ENCODE results near the gene SCRN2. TPM values are rescaled to one million over a fixed set of nuclear protein-coding genes. Genes with fewer than 3 reads are reported as not detected.
A peak's percentile ranks its signal among the peaks of the same experiment; 100 is the strongest.

Gene SCRN2
- total and polyA plus RNA-seq, 2 of the 8 experiments (the other 6 are each of a cell fraction or from before 2014, with no cell fraction given) = 24.4 to 42.3 TPM

DNA sequence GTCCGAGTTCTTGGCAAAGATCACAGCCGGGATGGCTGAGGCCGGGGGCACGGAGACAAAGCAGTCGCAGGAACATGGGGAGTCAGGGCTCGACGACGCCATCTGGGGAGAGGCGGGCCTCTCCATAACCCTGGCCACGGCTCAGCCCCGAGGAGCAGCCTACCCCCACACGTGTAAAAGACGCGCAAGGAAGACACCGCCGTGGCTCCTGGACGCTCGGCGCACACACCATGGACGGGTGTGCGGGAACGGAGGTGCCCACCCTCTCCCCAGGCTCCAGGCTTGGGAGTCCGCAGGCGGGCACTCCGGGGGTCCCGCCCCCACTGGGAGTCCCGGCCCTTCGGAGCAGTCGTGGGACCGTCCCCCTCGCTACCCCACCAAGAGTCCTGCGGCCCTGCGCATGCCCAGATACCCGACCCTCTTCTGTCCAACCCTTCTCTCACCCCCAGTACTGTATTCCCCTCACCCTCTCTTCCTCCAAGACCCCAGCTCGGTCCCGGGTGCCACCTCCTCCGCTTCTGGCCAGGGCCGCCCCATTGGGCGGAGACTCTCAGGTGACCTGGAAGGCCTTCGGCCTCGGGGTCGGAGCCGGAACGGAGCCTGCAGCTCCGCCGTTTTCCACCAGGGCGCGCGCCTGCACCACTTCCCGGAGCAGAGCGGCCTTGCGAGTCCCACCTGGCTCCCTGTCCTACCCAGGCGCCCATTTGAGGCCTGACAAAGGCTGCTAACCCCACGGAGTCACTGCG lies at the start of gene SCRN2 (continued):
- TF ChIP-seq NANOG (IDR thresholded peaks at IDR 0.05; ENCODE audit: insufficient read depth, low read depth, low read length, poor library complexity, severe bottlenecking) (no peak), TBP (IDR thresholded peaks at IDR 0.05; ENCODE audit: low read depth, low read length) (peak; percentile 57; the same call in 1 of the 2 replicates), GTF2F1 (IDR thresholded peaks at IDR 0.05; ENCODE audit: borderline replicate concordance, low read depth, low read length) (no peak), YY1 (IDR thresholded peaks at IDR 0.05; ENCODE audit: low read depth, low read length) (peak; percentile 37; the same call in 1 of the 2 replicates), SP4 (IDR thresholded peaks at IDR 0.05; ENCODE audit: low read length) (peak; percentile 74), CHD1 (IDR thresholded peaks at IDR 0.05; ENCODE audit: low read depth, low read length) (no peak)
- TF ChIP-seq, protein P1, sequence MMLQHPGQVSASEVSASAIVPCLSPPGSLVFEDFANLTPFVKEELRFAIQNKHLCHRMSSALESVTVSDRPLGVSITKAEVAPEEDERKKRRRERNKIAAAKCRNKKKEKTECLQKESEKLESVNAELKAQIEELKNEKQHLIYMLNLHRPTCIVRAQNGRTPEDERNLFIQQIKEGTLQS (IDR thresholded peaks at IDR 0.05; ENCODE audit: insufficient read depth, low read depth, low read length) = 0 out of 2 replicates have a peak, but pooled peaks have one; percentile 29
- TF ChIP-seq, protein P2, sequence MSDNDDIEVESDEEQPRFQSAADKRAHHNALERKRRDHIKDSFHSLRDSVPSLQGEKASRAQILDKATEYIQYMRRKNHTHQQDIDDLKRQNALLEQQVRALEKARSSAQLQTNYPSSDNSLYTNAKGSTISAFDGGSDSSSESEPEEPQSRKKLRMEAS (IDR thresholded peaks at IDR 0.05) = peak; percentile 72

All from H1 (cell line).